GM12873 (cell line): ENCODE measurements around the gene TP53TG5.

Experiments
- CTCF ChIP-seq: IDR thresholded peaks from 2 replicates; pipeline ENCODE4 v1.5.1; 2012; ENCODE audit warnings: low read depth, mild to moderate bottlenecking, moderate library complexity, low read length, control low read depth; ENCODE audit not compliant: insufficient read depth; ENCODE audit errors: missing control alignments

Gene TP53TG5

GRCh38 chr20:45365444-45365970 is 12.6 kb downstream of the TP53TG5 start:
- TF ChIP-seq CTCF, result no peak

- TF ChIP-seq CTCF, result no peak
Measured at GRCh38 chr20:45363611-45364492, 14.3 kb downstream of the TP53TG5 start.

- peak; percentile 85 for TF ChIP-seq CTCF
Measured at GRCh38 chr20:45362804-45363610, 15.1 kb downstream of the TP53TG5 start, which contains the start of gene SYS1. SYS1 (plus strand) TSS chr20:45363156; CDS start chr20:45363532, 376 bp downstream.

DNA sequence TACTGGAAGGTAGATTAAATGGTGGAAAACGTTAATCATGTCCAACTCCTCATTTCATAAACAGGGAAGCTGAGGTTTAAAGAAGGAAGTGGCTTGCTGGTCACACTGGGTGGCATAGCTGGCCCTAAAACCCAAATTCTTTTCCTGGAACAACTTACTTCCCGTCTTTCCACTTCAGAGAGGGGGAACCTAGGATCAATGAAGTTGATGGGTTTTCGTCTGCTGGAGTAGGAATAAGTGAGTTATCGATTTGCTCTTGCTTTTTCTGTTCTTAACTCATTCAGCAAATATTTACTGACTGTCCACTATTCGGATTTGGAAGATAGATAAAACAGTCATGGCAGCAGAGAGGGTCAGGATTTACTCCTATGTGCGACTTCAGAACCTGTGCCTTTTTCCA is 16.3 kb downstream of the TP53TG5 start:
- TF ChIP-seq CTCF, result no peak

DNA sequence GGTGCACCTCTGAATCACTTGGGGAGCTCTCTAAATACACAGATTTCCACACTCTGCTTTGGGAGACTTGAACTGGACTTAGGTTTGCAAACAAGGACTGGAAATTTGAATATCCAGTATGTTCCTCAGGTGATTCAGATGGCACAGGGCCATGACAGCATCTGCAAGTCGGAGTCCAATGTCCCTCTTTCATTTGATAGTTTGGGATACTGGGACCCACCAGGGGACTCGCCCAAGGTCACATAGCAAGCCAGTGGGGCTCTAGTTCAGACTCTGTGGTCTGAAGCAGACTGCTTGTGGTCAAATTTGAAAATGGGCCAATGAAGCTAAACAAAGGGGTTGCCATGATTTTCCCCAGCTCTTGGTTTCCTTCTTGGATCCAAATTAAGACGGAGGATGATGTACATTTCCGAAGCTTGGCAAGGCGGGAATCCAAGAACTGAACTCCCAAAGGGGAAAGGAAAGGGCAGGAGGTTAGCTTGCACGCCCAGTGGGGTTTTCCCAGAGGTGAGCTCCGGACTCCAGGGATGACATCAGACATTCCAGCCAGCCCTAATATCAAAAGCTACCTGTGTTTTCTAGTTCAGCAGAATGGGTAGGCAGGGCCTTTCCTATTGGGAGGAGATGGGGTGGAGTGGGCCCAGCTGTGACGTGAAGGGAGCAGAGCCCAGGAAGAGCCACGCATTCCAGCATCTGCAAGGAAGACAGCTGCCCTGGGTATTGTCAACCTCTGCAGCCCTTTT is 18.5 kb downstream of the TP53TG5 start:
- TF ChIP-seq CTCF, result no peak

GRCh38 chr20:45359069-45359405 is 19.1 kb downstream of the TP53TG5 start:
- no peak for TF ChIP-seq CTCF
